ENCODE results near the gene NUP210. TPM values are rescaled to one million over a fixed set of nuclear protein-coding genes. Genes with fewer than 3 reads are reported as not detected.
"Not testable (repeated sequence)": the region's sequence is repeated elsewhere in the genome, so short reads cannot be mapped to it uniquely, and the experiment has no call there.

NUP210 gene
- total RNA-seq (2014; rRNA removed; shearing (Covaris generic)), result 48.5 and 52.6 TPM in 2 replicates
- 62.2 and 75.9 TPM in 2 replicates for polyA plus RNA-seq (2014; cell fraction: nucleus; rRNA removed)

GRCh38 chr3:13420045-13420830 lies at the start of gene NUP210:
Gene NUP210, minus strand, starts transcription at chr3:13420322. Its CDS starts 96 bp downstream, at chr3:13420226.
- no peak for DNase-seq (ENCODE audit: extremely low read depth, low read depth)

- no peak for DNase-seq (ENCODE audit: extremely low read depth, low read depth)
Measured at GRCh38 chr3:13466781-13467180, 46.7 kb upstream of the NUP210 start.

- DNase-seq (ENCODE audit: extremely low read depth, low read depth), result no peak
Measured at GRCh38 chr3:13465236-13465873, 45.2 kb upstream of the NUP210 start.

- DNase-seq (ENCODE audit: extremely low read depth, low read depth), result no peak
Measured at GRCh38 chr3:13463618-13464400, 43.7 kb upstream of the NUP210 start.

GRCh38 chr3:13462822-13463221 lies 42.7 kb upstream of the NUP210 start:
- no peak for DNase-seq (ENCODE audit: extremely low read depth, low read depth)

- no peak for DNase-seq (ENCODE audit: extremely low read depth, low read depth)
Measured at GRCh38 chr3:13462125-13462629, 42.1 kb upstream of the NUP210 start.

GRCh38 chr3:13461169-13462124 lies 41.3 kb upstream of the NUP210 start:
- peak; percentile 44 for DNase-seq (ENCODE audit: extremely low read depth, low read depth)

- no peak for DNase-seq (ENCODE audit: extremely low read depth, low read depth)
Measured at GRCh38 chr3:13460341-13460736, 40.2 kb upstream of the NUP210 start.

GRCh38 chr3:13459605-13460340 lies 39.7 kb upstream of the NUP210 start:
- no peak for DNase-seq (ENCODE audit: extremely low read depth, low read depth)

- DNase-seq (ENCODE audit: extremely low read depth, low read depth), result no peak
Measured at GRCh38 chr3:13457593-13457992, 37.5 kb upstream of the NUP210 start.

- no peak for DNase-seq (ENCODE audit: extremely low read depth, low read depth)
Measured at GRCh38 chr3:13455644-13456043, 35.5 kb upstream of the NUP210 start.

GRCh38 chr3:13452490-13453335 lies 32.6 kb upstream of the NUP210 start:
- DNase-seq (ENCODE audit: extremely low read depth, low read depth), result peak; percentile 47

- DNase-seq (ENCODE audit: extremely low read depth, low read depth), result peak; percentile 5
Measured at GRCh38 chr3:13451301-13451673, 31.2 kb upstream of the NUP210 start.

- DNase-seq (ENCODE audit: extremely low read depth, low read depth), result not testable (repeated sequence)
Measured at GRCh38 chr3:13442882-13443281, 22.8 kb upstream of the NUP210 start.

- DNase-seq (ENCODE audit: extremely low read depth, low read depth), result no peak
Measured at GRCh38 chr3:13440204-13440817, 20.2 kb upstream of the NUP210 start.

GRCh38 chr3:13436213-13436612 lies 16.1 kb upstream of the NUP210 start:
- DNase-seq (ENCODE audit: extremely low read depth, low read depth), result not testable (repeated sequence)

- no peak for DNase-seq (ENCODE audit: extremely low read depth, low read depth)
Measured at GRCh38 chr3:13433912-13434311, 13.8 kb upstream of the NUP210 start.

GRCh38 chr3:13432093-13432492 lies 12.0 kb upstream of the NUP210 start:
- no peak for DNase-seq (ENCODE audit: extremely low read depth, low read depth)
